ENCODE results near the gene GBA2.

Gene GBA2

GRCh38 chr9:35710818-35711500, 38.1 kb downstream of the GBA2 start:
- no peak for ATAC-seq
- TF ChIP-seq ISL1 (CRISPR knock-in tag; IDR thresholded peaks at IDR 0.05) (no peak), GLIS3 (CRISPR knock-in tag; IDR thresholded peaks at IDR 0.05) (no peak), PATZ1 (CRISPR knock-in tag; IDR thresholded peaks at IDR 0.05; ENCODE audit: borderline replicate concordance) (no peak), ZNF8 (CRISPR knock-in tag; IDR thresholded peaks at IDR 0.05) (no peak), ZNF70 (CRISPR knock-in tag; IDR thresholded peaks at IDR 0.05) (no peak), BACH2 (CRISPR knock-in tag; IDR thresholded peaks at IDR 0.05; ENCODE audit: borderline replicate concordance) (no peak), ESRRG (CRISPR knock-in tag; IDR thresholded peaks at IDR 0.05) (no peak), TOX (CRISPR knock-in tag; IDR thresholded peaks at IDR 0.05; ENCODE audit: borderline replicate concordance) (no peak)

- no peak for ATAC-seq
- TF ChIP-seq ZFP3 (CRISPR knock-in tag; IDR thresholded peaks at IDR 0.05) (no peak), CSDC2 (CRISPR knock-in tag; IDR thresholded peaks at IDR 0.05) (no peak), OSR1 (CRISPR knock-in tag; IDR thresholded peaks at IDR 0.05) (no peak), BACH2 (CRISPR knock-in tag; IDR thresholded peaks at IDR 0.05; ENCODE audit: borderline replicate concordance) (no peak), TSHZ2 (CRISPR knock-in tag; IDR thresholded peaks at IDR 0.05) (no peak), ZFP30 (CRISPR knock-in tag; IDR thresholded peaks at IDR 0.05) (no peak), TOX (CRISPR knock-in tag; IDR thresholded peaks at IDR 0.05; ENCODE audit: borderline replicate concordance) (no peak), ARNTL (CRISPR knock-in tag; IDR thresholded peaks at IDR 0.05; ENCODE audit: borderline replicate concordance, low read depth) (no peak), CREB5 (CRISPR knock-in tag; IDR thresholded peaks at IDR 0.05; ENCODE audit: low read depth) (no peak)
Measured at GRCh38 chr9:35708146-35708545, 40.9 kb downstream of the GBA2 start.

- no peak for ATAC-seq
- no peak for TF ChIP-seq SNAI2 (CRISPR knock-in tag; IDR thresholded peaks at IDR 0.05)
- no peak for TF ChIP-seq ZFP3 (CRISPR knock-in tag; IDR thresholded peaks at IDR 0.05)
- no peak for TF ChIP-seq RARB (CRISPR knock-in tag; IDR thresholded peaks at IDR 0.05)
- no peak for TF ChIP-seq TCF4 (CRISPR knock-in tag; IDR thresholded peaks at IDR 0.05; ENCODE audit: borderline replicate concordance)
- no peak for TF ChIP-seq ZNF8 (CRISPR knock-in tag; IDR thresholded peaks at IDR 0.05)
Measured at GRCh38 chr9:35706951-35707350, 42.1 kb downstream of the GBA2 start.

GRCh38 chr9:35705836-35706430, 43.1 kb downstream of the GBA2 start:
- no peak for ATAC-seq
- TF ChIP-seq CSDC2 (CRISPR knock-in tag; IDR thresholded peaks at IDR 0.05) (no peak), TSHZ2 (CRISPR knock-in tag; IDR thresholded peaks at IDR 0.05) (no peak), GLIS3 (CRISPR knock-in tag; IDR thresholded peaks at IDR 0.05) (no peak), TOX (CRISPR knock-in tag; IDR thresholded peaks at IDR 0.05; ENCODE audit: borderline replicate concordance) (no peak), ISL1 (CRISPR knock-in tag; IDR thresholded peaks at IDR 0.05) (no peak), PPARA (CRISPR knock-in tag; IDR thresholded peaks at IDR 0.05; ENCODE audit: borderline replicate concordance) (no peak)
